NCI-H2107 treated with DMSO at 0.1 percent for 48 hours (cell line): ENCODE measurements around the gene ISCA2.
A peak's percentile ranks its signal among the peaks of the same experiment; 100 is the strongest.

Experiments
- DNase-seq: peaks from one replicate; lab custom pipeline; 2025; ENCODE audit not compliant: unreplicated experiment; lab: John Stamatoyannopoulos, UW

ISCA2 gene

DNA sequence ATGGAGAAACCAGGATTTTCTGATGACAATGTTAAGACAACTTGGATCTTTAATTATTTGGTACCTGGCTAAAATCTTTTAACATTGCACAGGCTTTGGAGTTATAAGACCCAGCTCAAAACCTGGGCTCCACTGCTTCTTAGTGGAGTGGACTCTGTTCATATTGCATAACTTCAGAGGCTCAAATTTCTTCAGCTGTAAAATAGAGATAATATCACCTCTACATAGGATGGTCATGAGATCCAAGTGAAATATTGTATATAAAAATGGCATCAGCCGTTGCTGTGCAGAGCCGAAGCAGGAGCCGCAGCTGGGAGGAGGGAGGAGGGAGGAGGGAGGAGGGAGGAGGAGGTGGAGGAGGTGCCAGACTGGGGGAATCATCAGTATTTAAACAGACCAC lies 11.0 kb upstream of the ISCA2 start:
- no peak for DNase-seq

GRCh38 chr14:74483321-74483720 lies 10.2 kb upstream of the ISCA2 start:
- DNase-seq = no peak

- DNase-seq = no peak
Measured at GRCh38 chr14:74486164-74486563, 7.4 kb upstream of the ISCA2 start.

GRCh38 chr14:74488786-74489397 lies 4.7 kb upstream of the ISCA2 start:
- DNase-seq = no peak

GRCh38 chr14:74490486-74490885 lies 3.1 kb upstream of the ISCA2 start:
- DNase-seq = no peak

GRCh38 chr14:74491956-74492775 lies 1.4 kb upstream of the ISCA2 start:
- DNase-seq = no peak

DNA sequence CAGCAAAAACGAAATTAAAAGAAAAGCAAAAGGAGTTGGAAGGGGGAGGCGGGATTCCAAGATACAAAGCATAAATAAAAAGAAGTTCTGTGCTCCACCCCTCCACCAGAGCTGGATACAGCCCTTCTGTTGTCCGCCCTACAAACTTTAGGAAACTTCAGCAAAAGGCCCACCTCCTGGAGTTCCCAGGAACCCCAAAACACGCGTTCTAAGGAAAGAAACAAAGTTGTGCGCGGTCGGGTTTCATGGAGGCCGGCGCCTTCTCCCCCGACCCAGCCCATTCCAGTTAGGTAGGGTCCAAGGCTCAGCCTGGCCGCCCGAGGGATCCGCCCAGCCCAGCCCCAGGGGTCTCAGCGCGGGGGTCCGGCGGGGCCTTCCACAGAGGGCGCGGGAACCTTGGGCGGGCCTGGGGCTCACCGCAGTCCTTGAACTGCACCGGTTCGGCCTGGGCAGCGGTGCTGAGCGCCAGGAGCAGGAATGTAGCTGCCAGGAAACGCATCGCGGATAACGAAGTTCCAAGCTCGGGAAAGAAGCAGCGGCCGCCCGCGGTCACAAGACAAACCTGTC lies 706 bp upstream of the ISCA2 start, which contains the start of gene NPC2:
Gene NPC2, minus strand, starts transcription at position 530 of the 567 bp plus-strand sequence. Its CDS starts 31 bp downstream, at position 499.
- DNase-seq = no peak

- DNase-seq = no peak
Measured at GRCh38 chr14:74495356-74495755, 1.8 kb downstream of the ISCA2 start.

- peak; percentile 80 for DNase-seq
Measured at GRCh38 chr14:74500417-74501134, 7.0 kb downstream of the ISCA2 start.

DNA sequence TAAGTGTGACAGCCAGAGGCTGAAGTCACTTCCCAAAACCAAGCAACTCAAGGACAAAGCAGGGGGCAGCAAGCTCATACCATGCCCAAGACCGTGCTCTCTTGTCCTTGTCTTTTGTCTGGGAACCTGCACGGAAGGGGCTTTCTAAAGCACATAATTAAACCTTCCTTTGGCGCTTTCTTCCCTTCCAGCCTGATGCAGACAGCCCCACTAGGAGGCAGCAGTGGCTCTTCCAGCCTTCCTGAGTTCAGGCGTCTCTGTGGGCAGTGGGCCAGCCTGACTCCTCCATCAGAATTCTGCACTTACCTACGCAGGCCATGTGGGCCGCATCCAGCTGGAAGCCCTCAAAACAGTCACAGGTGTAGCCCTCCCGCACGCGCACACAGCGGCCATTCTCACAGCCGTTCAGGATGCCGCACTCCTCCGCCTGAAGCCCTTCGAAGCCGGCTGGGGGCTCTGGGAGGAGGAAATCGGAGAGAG lies 7.6 kb downstream of the ISCA2 start:
- peak; percentile 80 for DNase-seq

DNA sequence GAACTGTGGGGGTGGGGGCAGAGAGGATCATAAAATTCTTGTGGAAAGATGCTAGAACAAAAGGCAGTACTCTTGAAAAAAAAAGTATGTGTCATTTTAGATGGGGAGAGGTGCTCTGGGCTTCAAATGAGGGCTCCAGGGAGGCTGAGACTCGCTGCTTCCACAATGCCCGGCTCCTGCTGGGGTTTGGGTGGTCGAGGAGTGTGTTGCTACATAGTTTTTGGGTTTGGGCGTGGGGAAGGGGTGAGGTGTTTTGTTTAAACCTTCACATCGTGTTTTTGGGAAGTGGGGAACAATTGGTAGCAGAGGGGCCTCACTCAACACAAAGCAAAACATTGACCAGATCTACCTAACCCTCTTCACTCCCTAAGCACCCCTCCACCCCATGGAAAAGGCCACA lies 8.1 kb downstream of the ISCA2 start:
- no peak for DNase-seq

DNA sequence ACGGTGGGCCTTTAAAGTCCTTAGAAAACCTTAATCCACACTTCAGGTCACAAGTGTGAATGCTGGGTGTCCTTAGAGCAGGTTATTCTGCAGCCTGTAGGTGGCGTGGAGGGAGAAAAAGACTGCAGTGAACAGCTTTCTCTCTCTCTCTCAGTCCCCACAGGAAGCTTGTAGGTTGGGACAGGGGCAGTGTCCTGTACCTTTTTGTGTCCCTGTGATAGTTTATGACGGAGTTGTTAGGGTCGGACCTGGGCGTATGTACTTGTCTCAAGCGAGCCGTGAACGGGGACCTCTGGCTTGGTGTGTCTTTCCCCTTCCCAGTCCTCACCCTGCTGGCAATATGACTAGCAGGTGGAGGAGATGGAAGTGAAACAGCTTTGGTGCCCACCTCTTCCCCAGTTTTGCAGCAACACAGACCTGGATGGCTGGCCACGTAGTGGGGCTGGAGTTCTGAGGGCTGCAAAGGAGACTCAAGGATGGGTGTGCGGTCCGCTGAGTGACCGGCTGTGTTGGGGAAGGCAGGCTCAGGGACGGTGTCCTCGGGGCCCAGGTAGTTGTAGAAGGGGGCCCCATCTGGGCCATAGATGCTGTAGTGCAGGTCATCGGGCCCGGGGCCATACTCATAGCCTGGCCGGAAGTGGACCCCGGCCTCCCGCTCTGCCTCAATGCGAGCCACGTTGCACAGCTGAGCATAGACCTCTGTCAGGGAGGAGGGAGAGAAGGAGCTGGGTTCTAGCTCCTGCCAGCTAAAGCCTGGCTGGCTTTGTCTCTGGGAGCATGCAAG lies 8.9 kb downstream of the ISCA2 start:
- DNase-seq = peak; percentile 33

- no peak for DNase-seq
Measured at GRCh38 chr14:74503291-74503937, 9.8 kb downstream of the ISCA2 start.

DNA sequence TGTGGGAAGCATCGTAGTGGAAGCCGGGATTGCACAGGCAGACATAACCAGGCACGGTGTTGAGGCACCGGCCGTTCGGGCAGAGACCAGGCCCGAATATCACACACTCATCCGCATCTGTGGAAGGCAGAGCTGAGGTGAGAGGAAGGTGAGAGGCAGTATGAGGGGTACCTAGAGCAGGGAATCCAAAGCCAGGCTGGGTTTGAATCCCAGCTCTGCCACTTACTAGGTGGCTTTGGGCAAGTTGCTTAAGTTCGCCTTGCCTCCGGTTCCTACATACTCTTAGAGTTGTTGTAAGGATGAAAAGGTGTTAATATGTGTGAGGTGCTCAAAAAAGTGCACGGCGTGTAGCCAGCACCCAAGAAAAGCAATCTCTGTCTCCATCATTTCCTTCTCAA lies 10.4 kb downstream of the ISCA2 start:
- DNase-seq = no peak

GRCh38 chr14:74504412-74504811 lies 10.8 kb downstream of the ISCA2 start:
- DNase-seq = no peak

GRCh38 chr14:74504874-74505720 lies 11.5 kb downstream of the ISCA2 start:
- no peak for DNase-seq

GRCh38 chr14:74505831-74506230 lies 12.3 kb downstream of the ISCA2 start:
- no peak for DNase-seq

GRCh38 chr14:74506411-74506851 lies 12.9 kb downstream of the ISCA2 start:
- no peak for DNase-seq

DNA sequence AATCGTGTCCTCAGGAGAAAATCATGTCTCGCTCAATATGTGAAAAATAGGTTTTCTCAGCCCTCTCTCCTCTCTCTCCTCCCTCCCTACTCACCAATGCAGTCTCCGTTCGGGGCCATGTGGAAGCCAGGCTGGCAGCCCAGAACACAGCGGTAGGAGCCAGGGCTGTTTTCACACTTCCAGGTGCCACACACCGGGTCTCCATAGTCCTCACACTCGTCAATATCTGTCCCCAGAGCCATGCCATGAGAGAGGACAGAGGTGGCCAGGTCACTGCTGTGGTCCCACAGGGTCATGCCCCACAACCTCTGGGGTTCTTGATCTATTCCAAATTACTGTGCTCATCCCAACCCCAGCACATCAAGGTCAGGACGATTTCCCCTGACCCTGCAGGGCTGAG lies 13.5 kb downstream of the ISCA2 start:
- no peak for DNase-seq
